HepG2 (cell line): ENCODE results near the gene KRT16. TPM values are rescaled to one million over a fixed set of nuclear protein-coding genes. Genes with fewer than 3 reads are reported as not detected.

Experiments used
- FOXA1 ChIP-seq, 2 experiments: fragments of 450-650 bp in 1 of 2; sonication (generic) in 1 of 2; formaldehyde crosslinking in 1 of 2; IDR thresholded peaks; 2 replicates each; pipeline versions ENCODE4 v1.4.0 to v1.6.1; 2016 to 2020; ENCODE audit warnings: missing genetic modification reagents in 1 of 2
- FOXP1 ChIP-seq, 2 experiments: fragments of 450-650 bp in 1 of 2; IDR thresholded peaks; 2 replicates each; pipeline ENCODE4 v1.6.1; 2017 to 2018; ENCODE audit warnings: antibody characterized with exemption in 1 of 2
- JUNB ChIP-seq: sonication (generic); formaldehyde crosslinking; IDR thresholded peaks from 2 replicates; pipeline ENCODE4 v1.8.0; 2022; ENCODE audit warnings: missing genetic modification reagents, mild to moderate bottlenecking, borderline replicate concordance
- LCORL ChIP-seq, 2 experiments: fragments of 450-650 bp in 1 of 2; sonication (generic) in 1 of 2; formaldehyde crosslinking in 1 of 2; IDR thresholded peaks; 2 replicates each; pipeline versions ENCODE4 v1.5.0 to v1.6.1; 2017 to 2020; ENCODE audit warnings: antibody characterized with exemption in 1 of 2, missing genetic modification reagents in 1 of 2
- MNT ChIP-seq: fragments of 450-650 bp; IDR thresholded peaks from 2 replicates; pipeline ENCODE4 v1.6.1; 2016
- PLRG1 ChIP-seq: fragments of 450-650 bp; conservative IDR thresholded peaks from 2 replicates; pipeline ENCODE4 v1.6.1; 2016
- PTBP1 ChIP-seq: fragments of 200-400 bp; formaldehyde crosslinking; IDR thresholded peaks from 2 replicates; pipeline ENCODE4 v1.6.1; 2018; ENCODE audit warnings: low read length, low read depth; ENCODE audit not compliant: poor library complexity, severe bottlenecking
- SOX6 ChIP-seq, 2 experiments: fragments of 450-650 bp in 1 of 2; sonication (generic) in 1 of 2; formaldehyde crosslinking in 1 of 2; IDR thresholded peaks; 2 replicates each; pipeline versions ENCODE4 v1.4.0 to v1.6.1; 2017 to 2020; ENCODE audit warnings: antibody characterized with exemption in 1 of 2, mild to moderate bottlenecking in 1 of 2, missing genetic modification reagents in 1 of 2
- ZBTB8A ChIP-seq: sonication (generic); formaldehyde crosslinking; IDR thresholded peaks from 2 replicates; pipeline ENCODE4 v1.4.0; 2020; ENCODE audit warnings: mild to moderate bottlenecking, low read depth, missing genetic modification reagents, borderline replicate concordance
- ZNF646 ChIP-seq: sonication (generic); formaldehyde crosslinking; IDR thresholded peaks from 2 replicates; pipeline ENCODE4 v1.9.0; 2021; ENCODE audit warnings: mild to moderate bottlenecking, missing genetic modification reagents
- polyA plus RNA-seq, 8 experiments: library from polyadenylated mRNA; depleted of rRNA in 3 of 8; stranded (reverse) in 7 of 8; unstranded in 1 of 8; fragments of >200 nt; fragmentation: Illumina TruSeq in 4 of 8; extraction: Trizol in 4 of 8; gene quantifications; 2 replicates each; pipeline versions ENCODE4 v1.2.1 to v1.2.3, GENCODE V29; 2011 to 2016; ENCODE audit warnings: low read depth in 4 of 8, missing spikeins in 1 of 8, mixed read lengths in 1 of 8; ENCODE audit not compliant: insufficient read depth in 1 of 8
- total RNA-seq, 5 experiments: library from RNA; depleted of rRNA; stranded (reverse); fragments of >200 nt; fragmentation: Illumina TruSeq; extraction: Trizol; gene quantifications; 2 replicates each; pipeline ENCODE4 v1.2.3, GENCODE V29; 2016; ENCODE audit warnings: low read depth in 1 of 5

Gene KRT16
- total and polyA plus RNA-seq, 2 of the 13 experiments (the other 11 are each of a cell fraction or from before 2014, with no cell fraction given) = not detected

GRCh38 chr17:41651625-41652460 lies 39.3 kb upstream of the KRT16 start (continued):
- TF ChIP-seq PTBP1 = no peak
- TF ChIP-seq JUNB (CRISPR knock-in tag) = 0 out of 2 replicates have a peak, but pooled peaks have one; percentile 40
- TF ChIP-seq FOXA1 (IDR thresholded peaks at IDR 0.05) = peak; percentile 66
- no peak for TF ChIP-seq FOXA1 (CRISPR knock-in tag; IDR thresholded peaks at IDR 0.05)
- peak; percentile 62; the same call in 1 of the 2 replicates for TF ChIP-seq LCORL (IDR thresholded peaks at IDR 0.05)
- TF ChIP-seq LCORL (CRISPR knock-in tag; IDR thresholded peaks at IDR 0.05) = no peak
- TF ChIP-seq ZNF646 = peak; percentile 88; the same call in 1 of the 2 replicates
- TF ChIP-seq FOXP1 (IDR thresholded peaks at IDR 0.05) = peak; percentile 66; the same call in 1 of the 2 replicates
- TF ChIP-seq FOXP1 (CRISPR knock-in tag; IDR thresholded peaks at IDR 0.05) = no peak
- peak; percentile 95 for TF ChIP-seq MNT
- TF ChIP-seq SOX6 (IDR thresholded peaks at IDR 0.05) = peak; percentile 97
- TF ChIP-seq SOX6 (CRISPR knock-in tag; IDR thresholded peaks at IDR 0.05) = no peak
- TF ChIP-seq PLRG1 = peak; percentile 87
- TF ChIP-seq ZBTB8A (CRISPR knock-in tag) = no peak
